Neutrophil (primary cell): ENCODE data around the gene APOL6.

Experiments used
- H3K27ac ChIP-seq: fragments of 200-600 bp; sonication (generic); 2 replicates; pipeline ENCODE4 v1.5.1; 2016; ENCODE audit warnings: mild to moderate bottlenecking, moderate library complexity
- H3K27me3 ChIP-seq: fragments of 200-600 bp; sonication (generic); 2 replicates; pipeline ENCODE4 v1.6.0; 2016; ENCODE audit warnings: mild to moderate bottlenecking
- H3K36me3 ChIP-seq: fragments of 200-600 bp; sonication (generic); 2 replicates; pipeline ENCODE4 v1.5.1; 2017
- H3K4me1 ChIP-seq, 2 experiments: fragments of 200-600 bp in 1 of 2; sonication (generic) in 1 of 2; 1 replicate in 1 of 2; 2 replicates in 1 of 2; pipeline versions ENCODE4 v1.5.1 to v1.6.1; 2013 to 2016; ENCODE audit warnings: low read depth in 1 of 2, low read length in 1 of 2, mild to moderate bottlenecking in 1 of 2, moderate library complexity in 1 of 2; ENCODE audit not compliant: control insufficient read depth in 1 of 2, insufficient read depth in 1 of 2
- H3K4me3 ChIP-seq, 2 experiments: fragments of 200-600 bp in 1 of 2; sonication (generic) in 1 of 2; 1 replicate in 1 of 2; 2 replicates in 1 of 2; pipeline ENCODE4 v1.5.1; 2013 to 2016; ENCODE audit warnings: low read depth in 1 of 2, low read length in 1 of 2, mild to moderate bottlenecking in 1 of 2, moderate library complexity in 1 of 2
- H3K9me3 ChIP-seq: fragments of 200-600 bp; sonication (generic); 2 replicates; pipeline ENCODE4 v1.5.1; 2016
- TF ChIP-seq, protein P1 (sequence below): fragments of 200-600 bp; sonication (generic); IDR thresholded peaks from 2 replicates; pipeline ENCODE4 v1.5.1; 2016; ENCODE audit warnings: antibody characterized with exemption

The APOL6 gene

DNA sequence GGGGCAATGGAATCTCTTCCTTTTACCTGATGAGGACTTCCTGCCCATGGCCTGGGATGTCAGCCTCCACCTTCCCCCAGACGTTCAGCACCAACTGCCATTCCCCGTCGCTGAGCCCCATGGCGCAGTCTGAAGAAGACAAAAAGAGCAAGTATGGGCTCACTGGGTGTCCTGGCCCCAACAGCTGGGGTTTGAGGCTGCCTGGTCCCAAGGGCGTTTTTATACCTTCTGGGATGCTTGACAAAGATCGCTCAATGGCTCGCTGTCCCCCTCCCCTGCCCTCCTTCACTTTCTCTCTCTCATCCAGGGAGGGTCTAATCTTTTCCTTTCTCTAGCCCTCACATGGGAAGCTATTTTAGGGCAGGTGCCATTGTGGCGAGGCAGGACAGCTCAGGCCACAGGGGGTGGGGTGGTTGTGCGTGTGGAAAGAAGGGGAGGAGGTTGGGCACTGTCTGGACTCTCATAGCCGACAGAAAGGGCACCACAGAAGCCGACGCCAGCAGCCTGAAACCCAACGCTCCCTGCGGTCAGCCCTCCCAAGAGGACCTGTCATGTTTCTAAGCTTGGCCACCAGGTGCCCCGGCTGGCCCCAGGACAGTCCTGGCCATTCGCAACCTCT lies 31.0 kb upstream of the APOL6 start, which contains the start of gene MB:
MB (minus strand) TSS at position 193 of the 619 bp plus-strand sequence; CDS start at position 121, 72 bp downstream.
- H3K36me3 ChIP-seq = no peaks in the 10 kb centered on the region
- no peak within 1 kb of the TSS for H3K27ac ChIP-seq
- no peak within 1 kb of the TSS for H3K4me3 ChIP-seq
- no peaks in the 10 kb centered on the region for H3K4me1 ChIP-seq
- H3K27me3 ChIP-seq = peaks cover 33% of the 10 kb centered on the region
- TF ChIP-seq, protein P1, sequence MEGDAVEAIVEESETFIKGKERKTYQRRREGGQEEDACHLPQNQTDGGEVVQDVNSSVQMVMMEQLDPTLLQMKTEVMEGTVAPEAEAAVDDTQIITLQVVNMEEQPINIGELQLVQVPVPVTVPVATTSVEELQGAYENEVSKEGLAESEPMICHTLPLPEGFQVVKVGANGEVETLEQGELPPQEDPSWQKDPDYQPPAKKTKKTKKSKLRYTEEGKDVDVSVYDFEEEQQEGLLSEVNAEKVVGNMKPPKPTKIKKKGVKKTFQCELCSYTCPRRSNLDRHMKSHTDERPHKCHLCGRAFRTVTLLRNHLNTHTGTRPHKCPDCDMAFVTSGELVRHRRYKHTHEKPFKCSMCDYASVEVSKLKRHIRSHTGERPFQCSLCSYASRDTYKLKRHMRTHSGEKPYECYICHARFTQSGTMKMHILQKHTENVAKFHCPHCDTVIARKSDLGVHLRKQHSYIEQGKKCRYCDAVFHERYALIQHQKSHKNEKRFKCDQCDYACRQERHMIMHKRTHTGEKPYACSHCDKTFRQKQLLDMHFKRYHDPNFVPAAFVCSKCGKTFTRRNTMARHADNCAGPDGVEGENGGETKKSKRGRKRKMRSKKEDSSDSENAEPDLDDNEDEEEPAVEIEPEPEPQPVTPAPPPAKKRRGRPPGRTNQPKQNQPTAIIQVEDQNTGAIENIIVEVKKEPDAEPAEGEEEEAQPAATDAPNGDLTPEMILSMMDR = no peak
- H3K9me3 ChIP-seq = no peaks in the 10 kb centered on the region

DNA sequence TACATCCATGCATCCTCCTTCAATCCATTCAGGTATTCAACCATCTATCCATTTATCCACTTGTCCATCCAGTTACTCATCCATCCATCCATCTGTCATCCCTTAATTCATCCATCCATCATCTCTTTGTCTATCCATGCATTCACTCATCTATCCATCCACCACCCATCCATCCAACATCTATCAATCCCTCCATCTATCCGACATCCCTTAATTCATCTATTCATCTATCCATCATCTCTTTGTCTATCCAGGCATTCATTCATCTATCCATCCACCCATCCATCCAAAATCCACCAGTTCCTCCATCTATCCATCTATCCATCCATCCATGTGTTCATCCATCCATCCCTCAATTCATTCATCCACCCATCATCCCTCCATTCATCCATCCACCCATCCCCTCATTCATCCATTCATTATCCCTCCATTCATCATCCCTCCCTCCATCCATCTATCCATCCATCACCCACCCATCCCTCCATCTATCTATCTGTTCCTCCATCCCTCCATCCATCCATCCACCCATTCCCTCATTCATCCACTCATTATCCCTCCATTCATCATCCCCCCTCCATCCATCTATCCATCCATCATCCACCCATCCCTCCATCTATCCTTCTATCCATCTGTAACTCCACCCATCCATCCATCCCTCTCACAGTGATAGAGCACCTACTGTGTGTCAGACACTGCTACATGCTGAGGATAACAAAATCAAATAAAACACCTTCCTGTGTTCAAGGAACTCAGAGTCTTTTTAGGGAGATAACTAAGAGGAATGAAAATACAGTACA lies 29.6 kb upstream of the APOL6 start:
- H3K9me3 ChIP-seq = no peaks in the 10 kb centered on the region
- peaks cover 33% of the 10 kb centered on the region for H3K27me3 ChIP-seq
- H3K27ac ChIP-seq = no peak overlapping the region
- no peaks in the 10 kb centered on the region for H3K4me1 ChIP-seq
- TF ChIP-seq, protein P1 = no peak
- H3K36me3 ChIP-seq = no peaks in the 10 kb centered on the region
- H3K4me3 ChIP-seq = no peak overlapping the region

DNA sequence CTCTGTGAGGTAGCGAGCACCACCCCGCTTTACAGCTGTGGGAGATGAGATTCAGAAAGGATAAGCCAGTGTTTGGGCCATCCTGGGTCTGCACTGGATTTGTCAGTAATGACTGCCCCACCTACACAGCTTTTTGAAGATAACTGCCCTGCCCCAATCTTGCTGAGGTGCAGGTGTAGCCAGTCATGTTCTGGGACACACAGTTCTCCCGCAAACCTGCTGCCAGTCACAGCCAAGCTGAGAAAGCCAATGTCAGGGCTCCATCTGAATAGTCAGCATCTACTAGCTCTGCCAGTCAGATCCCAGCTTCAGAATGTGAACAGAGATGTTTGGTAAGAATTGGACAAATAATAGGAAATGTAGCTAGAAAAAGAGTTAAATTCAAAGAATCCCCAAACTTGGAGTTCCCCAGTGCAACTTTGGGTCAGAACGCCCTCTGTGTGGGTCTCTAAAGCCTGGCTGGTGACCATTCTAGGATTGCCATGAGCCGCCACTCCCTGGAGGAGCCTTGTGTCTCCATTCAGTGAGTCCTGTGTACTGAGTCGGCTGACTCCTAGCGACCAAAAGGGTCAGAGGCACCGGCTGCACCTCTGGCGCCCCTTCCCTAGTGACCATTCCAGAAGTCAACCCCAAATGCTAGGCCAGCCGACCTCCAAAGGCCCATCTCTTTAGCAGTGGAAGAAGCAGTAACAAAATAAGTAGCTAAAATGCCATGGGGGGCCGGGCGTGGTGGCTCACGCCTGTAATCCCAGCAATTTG lies 28.7 kb upstream of the APOL6 start:
- TF ChIP-seq, protein P1 = no peak
- Histone ChIP-seq H3K4me3 (no peak overlapping the region), H3K4me1 (no peaks in the 10 kb centered on the region), H3K36me3 (no peaks in the 10 kb centered on the region), H3K27ac (no peak overlapping the region), H3K9me3 (no peaks in the 10 kb centered on the region), H3K27me3 (peaks cover 38% of the 10 kb centered on the region)

DNA sequence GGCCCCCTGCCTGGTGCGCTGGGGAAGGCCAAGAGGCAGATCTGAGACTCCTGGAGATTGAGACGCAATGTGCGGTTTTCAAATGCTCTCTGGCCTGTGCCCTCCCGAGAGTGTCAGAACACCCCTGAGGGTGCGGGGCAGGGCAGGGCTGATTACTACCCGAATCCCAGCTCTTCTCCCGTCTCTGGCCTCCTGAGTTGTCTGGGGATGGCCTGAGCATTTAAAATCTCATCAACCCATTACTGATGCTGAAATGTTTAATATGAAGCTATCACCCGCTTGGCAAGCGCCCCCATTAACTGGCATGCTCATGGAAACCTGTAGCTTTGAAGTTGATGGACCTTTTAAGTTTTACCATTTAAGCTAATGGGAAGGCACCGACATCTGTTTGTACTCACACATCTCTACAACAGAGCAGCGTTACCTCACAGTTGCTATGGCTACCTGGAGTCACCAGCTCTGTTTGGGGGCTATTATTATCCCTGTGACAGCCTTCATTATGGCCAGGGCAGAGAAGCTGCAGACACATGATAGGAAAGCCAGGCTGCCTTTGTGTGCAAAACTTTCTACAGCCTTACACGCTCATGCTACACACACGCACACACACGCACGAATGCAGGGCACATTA lies 27.5 kb upstream of the APOL6 start:
- no peak overlapping the region for H3K4me3 ChIP-seq
- no peaks in the 10 kb centered on the region for H3K36me3 ChIP-seq
- no peaks in the 10 kb centered on the region for H3K9me3 ChIP-seq
- no peak overlapping the region for H3K27ac ChIP-seq
- no peaks in the 10 kb centered on the region for H3K4me1 ChIP-seq
- H3K27me3 ChIP-seq = peaks cover 37% of the 10 kb centered on the region
- TF ChIP-seq, protein P1 = no peak

DNA sequence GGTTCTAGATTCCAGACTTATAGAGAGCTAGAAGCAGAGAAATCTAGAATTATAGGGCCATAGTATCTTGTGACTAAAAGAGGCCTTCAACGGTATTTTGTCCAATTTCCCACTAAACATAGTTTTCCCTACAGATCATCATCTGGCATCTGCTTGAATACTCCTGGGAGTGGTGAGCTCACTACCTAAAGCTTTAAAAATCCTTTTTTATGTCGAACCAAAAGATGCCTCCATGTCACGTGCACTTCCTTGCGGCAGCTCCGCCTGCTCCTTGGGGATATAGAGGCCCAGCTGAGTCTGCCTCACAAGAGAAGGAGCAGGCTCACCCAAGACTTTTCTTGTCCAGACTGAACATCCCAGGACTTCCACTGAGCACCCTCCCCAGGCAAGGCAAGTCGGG lies 26.8 kb upstream of the APOL6 start:
- TF ChIP-seq, protein P1 = no peak
- Histone ChIP-seq H3K27me3 (peaks cover 36% of the 10 kb centered on the region), H3K27ac (no peak overlapping the region), H3K4me1 (no peaks in the 10 kb centered on the region), H3K36me3 (no peaks in the 10 kb centered on the region), H3K9me3 (no peaks in the 10 kb centered on the region), H3K4me3 (no peak overlapping the region)
